B cell (primary cell): Measurements from ENCODE around the gene MLIP. TPM values are rescaled to one million over a fixed set of nuclear protein-coding genes. Genes with fewer than 3 reads are reported as not detected.

ENCODE experiments used
- ATAC-seq: fragments of 200-7000 bp; cut with Tn5 transposase; one replicate; pipeline ENCODE4 v1.10.0; 2021; ENCODE audit warnings: low read depth, mild to moderate bottlenecking, moderate number of reproducible peaks, moderate library complexity
- CTCF ChIA-PET: fragments of 350-600 bp; sonication (Branson Sonifier 250); formaldehyde crosslinking; loops from one replicate; lab custom pipeline; 2021; ENCODE audit warnings: antibody characterized with exemption, inconsistent platforms; lab: Charles Lee
- POLR2A ChIA-PET: fragments of 350-600 bp; sonication (Branson Sonifier 250); formaldehyde crosslinking; loops from one replicate; lab custom pipeline; 2021; ENCODE audit warnings: antibody characterized with exemption; lab: Charles Lee
- DNase-seq: peaks from one replicate; pipeline ENCODE4 v3.0.0; 2013
- H2AFZ ChIP-seq: 2 replicates; pipeline ENCODE4 v1.6.1; 2012; ENCODE audit warnings: mild to moderate bottlenecking, low read depth, low read length; ENCODE audit not compliant: insufficient read depth, poor library complexity, severe bottlenecking
- H3K27ac ChIP-seq, 2 donors: 1 replicate in 1 of 2; 2 replicates in 1 of 2; pipeline ENCODE4 v1.5.1; 2012 to 2013; ENCODE audit warnings: low read length in 2 of 2, mild to moderate bottlenecking in 2 of 2, moderate library complexity in 1 of 2
- H3K27me3 ChIP-seq, 4 experiments: fragments of 200-600 bp in 1 of 4; sonication (generic) in 1 of 4; replicated peaks in 1 of 4; 1 replicate in 2 of 4; 2 replicates in 2 of 4; pipeline versions ENCODE4 v1.6.1 to v1.7.0; 2013 to 2016; ENCODE audit warnings: low read length in 3 of 4, mild to moderate bottlenecking in 2 of 4, mixed read lengths in 1 of 4, moderate library complexity in 1 of 4; ENCODE audit not compliant: insufficient read depth in 4 of 4, control insufficient read depth in 3 of 4; ENCODE audit errors: control extremely low read depth in 1 of 4
- H3K36me3 ChIP-seq, 2 experiments: replicated peaks in 1 of 2; 1 replicate in 1 of 2; 2 replicates in 1 of 2; pipeline versions ENCODE4 v1.6.1 to v1.7.1; 2013; ENCODE audit warnings: low read length in 1 of 2; ENCODE audit not compliant: insufficient read depth in 2 of 2, control insufficient read depth in 1 of 2; ENCODE audit errors: control extremely low read depth in 1 of 2, extremely low read depth in 1 of 2
- H3K4me1 ChIP-seq, 2 donors: fragments of 200-600 bp in 1 of 2; sonication (generic) in 1 of 2; 1 replicate in 1 of 2; 2 replicates in 1 of 2; pipeline versions ENCODE4 v1.5.1 to v1.6.1; 2013 to 2017; ENCODE audit warnings: low read length in 2 of 2; ENCODE audit not compliant: control insufficient read depth in 2 of 2, insufficient read depth in 2 of 2
- H3K4me2 ChIP-seq: replicated peaks from 2 replicates; pipeline ENCODE3; 2012; ENCODE audit warnings: mild to moderate bottlenecking, low read depth, low read length; ENCODE audit not compliant: poor library complexity, severe bottlenecking
- H3K4me3 ChIP-seq, 5 experiments: fragments of 200-600 bp in 1 of 5; sonication (generic) in 1 of 5; 1 replicate in 3 of 5; 2 replicates in 2 of 5; pipeline versions ENCODE4 v1.5.1 to v1.7.0; 2011 to 2016; ENCODE audit warnings: low read length in 4 of 5, mild to moderate bottlenecking in 4 of 5, low read depth in 2 of 5, control low read depth in 1 of 5, moderate library complexity in 1 of 5; ENCODE audit not compliant: insufficient read depth in 1 of 5; ENCODE audit errors: control extremely low read depth in 1 of 5, extremely low read depth in 1 of 5
- H3K79me2 ChIP-seq: fragments of 200-600 bp; sonication (generic); one replicate; pipeline ENCODE4 v1.6.0; 2016; ENCODE audit warnings: low read length; ENCODE audit not compliant: control insufficient read depth, insufficient read depth
- H3K9ac ChIP-seq: fragments of 200-600 bp; sonication (generic); 2 replicates; pipeline ENCODE4 v1.6.1; 2017; ENCODE audit warnings: mild to moderate bottlenecking, low read length, moderate library complexity
- H3K9me3 ChIP-seq, 3 donors: one replicate each; pipeline versions ENCODE4 v1.6.1 to v1.7.1; 2013; ENCODE audit warnings: low read length in 2 of 3; ENCODE audit not compliant: control insufficient read depth in 2 of 3, insufficient read depth in 1 of 3; ENCODE audit errors: control extremely low read depth in 1 of 3
- H4K20me1 ChIP-seq: 2 replicates; pipeline ENCODE4 v1.6.0; 2012; ENCODE audit warnings: mild to moderate bottlenecking, low read length; ENCODE audit not compliant: insufficient read depth, control insufficient read depth, poor library complexity, severe bottlenecking
- H3K27ac Mint-ChIP-seq: one replicate; pipeline ENCODE4 v1.8.0; 2021; ENCODE audit warnings: mixed read lengths
- H3K27me3 Mint-ChIP-seq: one replicate; pipeline ENCODE4 v1.8.0; 2021; ENCODE audit warnings: mixed read lengths
- H3K4me1 Mint-ChIP-seq: one replicate; pipeline ENCODE4 v1.8.0; 2021; ENCODE audit warnings: mixed read lengths
- H3K4me3 Mint-ChIP-seq: one replicate; pipeline ENCODE4 v1.8.0; 2021; ENCODE audit warnings: mixed read lengths
- H3K9me3 Mint-ChIP-seq: one replicate; pipeline ENCODE4 v1.8.0; 2022; ENCODE audit warnings: mixed read lengths; ENCODE audit not compliant: insufficient read depth
- EZH2 ChIP-seq: IDR thresholded peaks from 2 replicates; pipeline ENCODE4 v1.6.1; 2012; ENCODE audit warnings: borderline replicate concordance, low read depth, mild to moderate bottlenecking, moderate library complexity, low read length; ENCODE audit not compliant: insufficient read depth, poor library complexity, severe bottlenecking
- WGBS: methylation state at CpG from one replicate; pipeline ENCODE4 v1.1.5; 2013; ENCODE audit warnings: missing lambda C conversion rate; ENCODE audit not compliant: insufficient coverage; 5-methylcytosine and 5-hydroxymethylcytosine counted together
- intact Hi-C: fragments of 100-400 bp; cut with micrococcal nuclease; formaldehyde crosslinking; loops from one replicate; pipeline ENCODE4 v1.10.0; 2022
- polyA minus RNA-seq: library from RNA; depleted of rRNA, polyadenylated mRNA; stranded (reverse); fragments of >200 nt; gene quantifications from 2 replicates; pipeline ENCODE4 v1.2.3, GENCODE V29; 2012
- polyA plus RNA-seq: library from polyadenylated mRNA; depleted of rRNA; stranded (reverse); fragments of >200 nt; gene quantifications from 2 replicates; pipeline ENCODE4 v1.2.3, GENCODE V29; 2012
- total RNA-seq, 2 donors: library from RNA; stranded (reverse); fragments of 120-200 nt in 1 of 2; gene quantifications; 1 replicate in 1 of 2; 2 replicates in 1 of 2; pipeline versions ENCODE4 v1.2.3 to v1.2.4, GENCODE V29; 2013 to 2022
- TF ChIP-seq, protein P1 (sequence below): fragments of 200-600 bp; IDR thresholded peaks from one replicate; pipeline ENCODE4 v1.8.0; 2022; ENCODE audit warnings: antibody characterized with exemption, mild to moderate bottlenecking

MLIP gene, protein sequence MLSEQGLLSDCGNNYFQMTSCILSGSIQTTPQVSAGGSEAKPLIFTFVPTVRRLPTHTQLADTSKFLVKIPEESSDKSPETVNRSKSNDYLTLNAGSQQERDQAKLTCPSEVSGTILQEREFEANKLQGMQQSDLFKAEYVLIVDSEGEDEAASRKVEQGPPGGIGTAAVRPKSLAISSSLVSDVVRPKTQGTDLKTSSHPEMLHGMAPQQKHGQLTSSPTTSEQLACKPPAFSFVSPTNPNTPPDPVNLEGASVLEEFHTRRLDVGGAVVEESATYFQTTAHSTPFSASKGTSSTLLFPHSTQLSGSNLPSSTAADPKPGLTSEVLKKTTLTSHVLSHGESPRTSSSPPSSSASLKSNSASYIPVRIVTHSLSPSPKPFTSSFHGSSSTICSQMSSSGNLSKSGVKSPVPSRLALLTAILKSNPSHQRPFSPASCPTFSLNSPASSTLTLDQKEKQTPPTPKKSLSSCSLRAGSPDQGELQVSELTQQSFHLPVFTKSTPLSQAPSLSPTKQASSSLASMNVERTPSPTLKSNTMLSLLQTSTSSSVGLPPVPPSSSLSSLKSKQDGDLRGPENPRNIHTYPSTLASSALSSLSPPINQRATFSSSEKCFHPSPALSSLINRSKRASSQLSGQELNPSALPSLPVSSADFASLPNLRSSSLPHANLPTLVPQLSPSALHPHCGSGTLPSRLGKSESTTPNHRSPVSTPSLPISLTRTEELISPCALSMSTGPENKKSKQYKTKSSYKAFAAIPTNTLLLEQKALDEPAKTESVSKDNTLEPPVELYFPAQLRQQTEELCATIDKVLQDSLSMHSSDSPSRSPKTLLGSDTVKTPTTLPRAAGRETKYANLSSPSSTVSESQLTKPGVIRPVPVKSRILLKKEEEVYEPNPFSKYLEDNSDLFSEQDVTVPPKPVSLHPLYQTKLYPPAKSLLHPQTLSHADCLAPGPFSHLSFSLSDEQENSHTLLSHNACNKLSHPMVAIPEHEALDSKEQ
- total RNA-seq (not detected in 2 replicates), polyA plus RNA-seq (not detected in 2 replicates), polyA minus RNA-seq (not detected in 2 replicates)
- total RNA-seq (2013) = 0.91 TPM

DNA sequence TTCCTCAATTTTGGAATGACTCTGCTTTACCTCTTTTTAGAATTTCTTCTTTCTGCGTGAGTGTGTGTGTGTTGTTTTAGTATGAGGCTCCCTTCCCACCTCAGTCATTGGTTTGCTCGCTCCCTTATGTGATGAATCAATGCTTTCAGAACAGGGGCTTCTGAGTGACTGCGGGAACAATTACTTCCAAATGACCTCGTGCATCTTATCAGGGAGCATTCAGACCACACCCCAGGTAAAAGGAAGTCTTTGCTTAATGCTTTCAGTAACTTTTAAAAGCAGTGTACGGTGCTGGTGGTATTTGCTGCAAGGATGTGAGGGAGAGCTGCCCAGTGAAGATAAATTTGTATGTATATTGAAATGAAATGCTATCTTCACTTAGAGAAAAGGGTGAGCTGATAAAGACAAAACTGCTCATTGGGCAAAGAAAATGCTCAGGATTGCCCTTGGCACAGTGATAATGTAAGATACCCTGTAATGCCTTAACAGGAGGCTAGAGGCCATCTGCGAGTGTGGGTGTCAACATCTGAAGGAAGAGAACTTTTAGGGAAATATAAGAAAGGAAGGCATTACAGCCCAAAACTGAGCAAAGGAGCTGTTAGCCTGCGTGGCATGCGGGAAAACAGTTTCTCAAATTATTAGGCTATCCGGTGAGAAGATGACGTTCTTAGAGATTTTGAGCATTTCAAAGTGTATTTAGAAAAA, at the start of gene MLIP:
MLIP (plus strand) TSS at position 103 of the 705 bp plus-strand sequence; CDS start at position 140, 37 bp downstream.
- no peaks in the 10 kb centered on the region for H3K27me3 ChIP-seq
- no peaks in the 10 kb centered on the region for H3K36me3 ChIP-seq
- H3K79me2 ChIP-seq = no peaks in the 10 kb centered on the region
- ChIA-PET CTCF (no interaction called here), POLR2A (no interaction called here)
- WGBS = 55% methylated on average over 3 of the region's 10 CpGs
- H3K4me1 ChIP-seq = no peaks in the 10 kb centered on the region
- no peaks in the 10 kb centered on the region for H3K9me3 ChIP-seq
- intact Hi-C loops = no loop called here
- Mint-ChIP-seq H3K27me3 (no peaks in the 10 kb centered on the region), H3K27ac (no peak within 1 kb of the TSS), H3K4me1 (no peaks in the 10 kb centered on the region), H3K4me3 (no peak within 1 kb of the TSS), H3K9me3 (no peaks in the 10 kb centered on the region)
- H3K27ac ChIP-seq = no peak within 1 kb of the TSS
- H3K4me2 ChIP-seq = no peak within 1 kb of the TSS
- ATAC-seq (no peak), DNase-seq (no peak)
- H3K4me3 ChIP-seq = no peak within 1 kb of the TSS
- TF ChIP-seq EZH2 = no peak
- TF ChIP-seq, protein P1, sequence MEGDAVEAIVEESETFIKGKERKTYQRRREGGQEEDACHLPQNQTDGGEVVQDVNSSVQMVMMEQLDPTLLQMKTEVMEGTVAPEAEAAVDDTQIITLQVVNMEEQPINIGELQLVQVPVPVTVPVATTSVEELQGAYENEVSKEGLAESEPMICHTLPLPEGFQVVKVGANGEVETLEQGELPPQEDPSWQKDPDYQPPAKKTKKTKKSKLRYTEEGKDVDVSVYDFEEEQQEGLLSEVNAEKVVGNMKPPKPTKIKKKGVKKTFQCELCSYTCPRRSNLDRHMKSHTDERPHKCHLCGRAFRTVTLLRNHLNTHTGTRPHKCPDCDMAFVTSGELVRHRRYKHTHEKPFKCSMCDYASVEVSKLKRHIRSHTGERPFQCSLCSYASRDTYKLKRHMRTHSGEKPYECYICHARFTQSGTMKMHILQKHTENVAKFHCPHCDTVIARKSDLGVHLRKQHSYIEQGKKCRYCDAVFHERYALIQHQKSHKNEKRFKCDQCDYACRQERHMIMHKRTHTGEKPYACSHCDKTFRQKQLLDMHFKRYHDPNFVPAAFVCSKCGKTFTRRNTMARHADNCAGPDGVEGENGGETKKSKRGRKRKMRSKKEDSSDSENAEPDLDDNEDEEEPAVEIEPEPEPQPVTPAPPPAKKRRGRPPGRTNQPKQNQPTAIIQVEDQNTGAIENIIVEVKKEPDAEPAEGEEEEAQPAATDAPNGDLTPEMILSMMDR = no peak
- H4K20me1 ChIP-seq = no peaks in the 10 kb centered on the region
- no peak within 1 kb of the TSS for H2AFZ ChIP-seq
- H3K9ac ChIP-seq = no peak within 1 kb of the TSS
